Measurements from ENCODE around the gene CLK2. TPM values are rescaled to one million over a fixed set of nuclear protein-coding genes. Genes with fewer than 3 reads are reported as not detected.
A peak's percentile ranks its signal among the peaks of the same experiment; 100 is the strongest.

CLK2 gene
- total RNA-seq (ENCODE audit: insufficient read depth, low replicate concordance): 31.8 TPM

- peak; percentile 97 for DNase-seq (ENCODE audit: low spot score)
Observed at GRCh38 chr1:155273343-155274245, at the start of gene CLK2. Gene CLK2, minus strand, starts transcription at chr1:155273504. Its CDS starts 2,527 bp downstream, at chr1:155270977.

GRCh38 chr1:155322571-155322952 is 49.3 kb upstream of the CLK2 start:
- peak; percentile 44 for DNase-seq (ENCODE audit: low spot score)

- peak; percentile 32 for DNase-seq (ENCODE audit: low spot score)
Observed at GRCh38 chr1:155321639-155322503, 48.6 kb upstream of the CLK2 start.

GRCh38 chr1:155320661-155321617 is 47.6 kb upstream of the CLK2 start, which contains the start of gene RUSC1:
Gene RUSC1, plus strand, starts transcription at chr1:155320894. Its CDS starts 880 bp downstream, at chr1:155321774.
- peak; percentile 87 for DNase-seq (ENCODE audit: low spot score)

GRCh38 chr1:155320252-155320651 is 46.9 kb upstream of the CLK2 start:
- peak; percentile 8 for DNase-seq (ENCODE audit: low spot score)

GRCh38 chr1:155319536-155319935 is 46.2 kb upstream of the CLK2 start:
- no peak for DNase-seq (ENCODE audit: low spot score)

GRCh38 chr1:155318082-155318481 is 44.8 kb upstream of the CLK2 start:
- no peak for DNase-seq (ENCODE audit: low spot score)

GRCh38 chr1:155316922-155317321 is 43.6 kb upstream of the CLK2 start:
- no peak for DNase-seq (ENCODE audit: low spot score)

- no peak for DNase-seq (ENCODE audit: low spot score)
Observed at GRCh38 chr1:155313261-155313660, 40.0 kb upstream of the CLK2 start.

- peak; percentile 25 for DNase-seq (ENCODE audit: low spot score)
Observed at GRCh38 chr1:155309423-155310021, 36.2 kb upstream of the CLK2 start.

GRCh38 chr1:155308493-155309422 is 35.5 kb upstream of the CLK2 start, which contains the start of gene FDPS:
Gene FDPS, plus strand, starts transcription at chr1:155308866. Its CDS starts 924 bp downstream, at chr1:155309790.
- DNase-seq (ENCODE audit: low spot score): peak; percentile 100

GRCh38 chr1:155307247-155307740 is 34.0 kb upstream of the CLK2 start:
- peak; percentile 60 for DNase-seq (ENCODE audit: low spot score)

GRCh38 chr1:155305881-155306391 is 32.6 kb upstream of the CLK2 start:
- peak; percentile 14 for DNase-seq (ENCODE audit: low spot score)

GRCh38 chr1:155304558-155305063 is 31.3 kb upstream of the CLK2 start:
- no peak for DNase-seq (ENCODE audit: low spot score)

- no peak for DNase-seq (ENCODE audit: low spot score)
Observed at GRCh38 chr1:155301342-155301841, 28.1 kb upstream of the CLK2 start, which contains the start of gene PKLR. Gene PKLR, minus strand, starts transcription at chr1:155301438. Its CDS starts 43 bp downstream, at chr1:155301395.

GRCh38 chr1:155300553-155301329 is 27.4 kb upstream of the CLK2 start:
- no peak for DNase-seq (ENCODE audit: low spot score)

- DNase-seq (ENCODE audit: low spot score): no peak
Observed at GRCh38 chr1:155300024-155300423, 26.7 kb upstream of the CLK2 start.

GRCh38 chr1:155297384-155297783 is 24.1 kb upstream of the CLK2 start:
- no peak for DNase-seq (ENCODE audit: low spot score)
